ENCODE measurements around the gene FRK.
"Not testable (repeated sequence)": the region's sequence is repeated elsewhere in the genome, so short reads cannot be mapped to it uniquely, and the experiment has no call there.

The FRK gene

DNA sequence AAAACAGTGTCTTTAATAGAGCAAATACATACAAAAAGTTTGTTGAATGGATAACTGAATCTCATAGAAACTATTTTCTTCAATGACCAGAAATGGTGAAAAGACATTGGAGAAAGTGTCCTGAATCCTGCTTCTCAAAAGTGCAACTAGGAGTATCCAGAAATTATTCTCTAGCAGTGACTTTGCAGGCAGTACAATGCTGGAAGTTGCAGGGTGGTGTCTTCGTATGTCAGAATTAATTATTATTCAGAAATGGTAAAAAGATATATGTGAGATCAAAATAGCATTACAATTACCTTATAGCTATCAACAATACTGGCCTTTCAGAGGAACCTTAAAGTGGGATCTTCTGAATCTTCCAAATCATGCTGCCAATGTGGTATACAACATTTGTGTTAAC, 10.0 kb downstream of the FRK start:
- H3K4me3 ChIP-seq (ENCODE audit: low read length) = no peak overlapping the region
- H3K9me3 ChIP-seq (ENCODE audit: control insufficient read depth, low read depth, low read length) = no peaks in the 10 kb centered on the region
- no peaks in the 10 kb centered on the region for H3K36me3 ChIP-seq (ENCODE audit: control insufficient read depth, low read depth, low read length)
- H3K4me1 ChIP-seq (ENCODE audit: control insufficient read depth, low read depth, low read length) = no peaks in the 10 kb centered on the region
- H3K9ac ChIP-seq (ENCODE audit: low read length) = no peak overlapping the region
- no peaks in the 10 kb centered on the region for H3K27me3 ChIP-seq (ENCODE audit: control insufficient read depth, insufficient read depth, low read length)
- H3K27ac ChIP-seq (ENCODE audit: low read length) = no peak overlapping the region

DNA sequence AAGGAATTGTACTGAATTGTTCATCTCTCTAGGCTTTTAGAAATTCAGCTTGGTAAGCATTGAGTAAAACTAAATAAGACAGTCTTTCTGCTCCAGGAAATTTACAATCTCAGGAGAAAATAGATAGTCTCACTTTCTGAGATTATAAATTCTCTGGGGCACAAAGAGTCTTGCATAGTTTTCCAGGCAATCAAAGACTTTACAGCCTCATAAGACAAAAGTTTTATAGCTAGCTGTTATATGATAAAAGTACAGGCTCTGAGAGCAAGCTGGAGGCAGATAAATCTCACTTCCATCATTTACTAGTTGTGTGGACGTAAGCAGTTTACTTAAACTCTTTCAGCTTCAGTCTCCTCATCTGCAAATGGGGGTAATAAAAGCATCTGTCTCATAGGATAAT, 11.4 kb downstream of the FRK start:
- no peaks in the 10 kb centered on the region for H3K27me3 ChIP-seq (ENCODE audit: control insufficient read depth, insufficient read depth, low read length)
- H3K4me3 ChIP-seq (ENCODE audit: low read length) = no peak overlapping the region
- H3K9me3 ChIP-seq (ENCODE audit: control insufficient read depth, low read depth, low read length) = no peaks in the 10 kb centered on the region
- no peaks in the 10 kb centered on the region for H3K4me1 ChIP-seq (ENCODE audit: control insufficient read depth, low read depth, low read length)
- H3K9ac ChIP-seq (ENCODE audit: low read length) = no peak overlapping the region
- no peaks in the 10 kb centered on the region for H3K36me3 ChIP-seq (ENCODE audit: control insufficient read depth, low read depth, low read length)
- no peak overlapping the region for H3K27ac ChIP-seq (ENCODE audit: low read length)

DNA sequence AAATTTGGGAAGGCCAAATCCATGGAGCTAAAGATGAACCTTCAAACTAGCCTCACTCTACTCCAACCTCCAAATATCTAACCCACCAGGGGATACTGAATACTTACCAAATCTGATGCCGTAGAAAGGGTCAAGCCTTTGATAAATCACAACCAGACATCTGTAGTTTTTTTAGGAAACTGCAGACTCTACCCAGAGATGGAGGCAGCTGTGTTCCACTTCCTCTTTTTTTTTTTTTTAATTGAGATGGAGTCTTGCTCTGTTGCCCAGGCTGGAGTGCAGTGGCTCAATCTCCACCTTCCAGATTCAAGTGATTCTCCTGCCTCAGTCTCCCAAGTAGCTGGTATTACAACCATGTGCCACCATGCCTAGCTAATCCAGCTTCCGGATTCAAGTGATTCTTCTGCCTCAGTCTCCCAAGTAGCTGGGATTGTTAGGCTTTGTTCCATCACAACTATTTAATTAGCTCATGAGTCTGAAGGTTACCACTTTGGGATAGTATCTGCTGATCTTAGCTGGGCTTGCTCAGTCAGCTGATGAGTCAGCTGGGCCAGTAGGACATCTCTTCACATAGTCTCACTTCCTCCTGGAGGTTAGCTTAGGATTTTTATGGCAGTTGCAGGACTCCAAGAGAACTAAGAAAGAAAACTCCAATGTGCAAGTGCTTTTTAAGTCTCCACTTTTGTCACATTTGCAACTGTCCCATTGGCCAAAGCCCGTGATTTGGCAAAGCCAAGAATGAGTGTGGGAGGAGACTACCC, 13.3 kb downstream of the FRK start:
- Histone ChIP-seq H3K9me3 (ENCODE audit: control insufficient read depth, low read depth, low read length) (no peaks in the 10 kb centered on the region), H3K27ac (ENCODE audit: low read length) (no peak overlapping the region), H3K4me1 (ENCODE audit: control insufficient read depth, low read depth, low read length) (no peaks in the 10 kb centered on the region), H3K4me3 (ENCODE audit: low read length) (no peak overlapping the region), H3K27me3 (ENCODE audit: control insufficient read depth, insufficient read depth, low read length) (no peaks in the 10 kb centered on the region), H3K9ac (ENCODE audit: low read length) (no peak overlapping the region), H3K36me3 (ENCODE audit: control insufficient read depth, low read depth, low read length) (no peaks in the 10 kb centered on the region)

DNA sequence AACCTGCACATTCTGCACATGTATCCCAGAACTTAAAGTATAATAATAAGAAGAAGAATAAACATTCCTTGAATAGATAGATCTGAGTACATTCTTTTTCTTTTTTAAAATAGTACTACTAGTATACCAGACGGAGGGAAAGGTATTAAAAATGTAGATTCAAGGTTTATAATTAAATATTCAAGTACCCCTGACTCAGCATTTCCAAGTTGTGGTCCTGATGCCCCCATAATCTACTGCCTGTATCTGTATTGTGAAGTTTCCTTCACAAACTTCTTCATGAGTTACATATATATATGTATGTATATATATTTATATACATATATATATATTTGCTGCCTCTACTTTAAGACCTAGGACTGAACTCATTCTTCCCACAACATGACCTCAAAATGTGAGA, 14.0 kb downstream of the FRK start:
- H3K9ac ChIP-seq (ENCODE audit: low read length) = no peak overlapping the region
- H3K27me3 ChIP-seq (ENCODE audit: control insufficient read depth, insufficient read depth, low read length) = no peaks in the 10 kb centered on the region
- H3K9me3 ChIP-seq (ENCODE audit: control insufficient read depth, low read depth, low read length) = no peaks in the 10 kb centered on the region
- no peak overlapping the region for H3K27ac ChIP-seq (ENCODE audit: low read length)
- no peak overlapping the region for H3K4me3 ChIP-seq (ENCODE audit: low read length)
- H3K36me3 ChIP-seq (ENCODE audit: control insufficient read depth, low read depth, low read length) = no peaks in the 10 kb centered on the region
- peaks cover 2% of the 10 kb centered on the region for H3K4me1 ChIP-seq (ENCODE audit: control insufficient read depth, low read depth, low read length)

DNA sequence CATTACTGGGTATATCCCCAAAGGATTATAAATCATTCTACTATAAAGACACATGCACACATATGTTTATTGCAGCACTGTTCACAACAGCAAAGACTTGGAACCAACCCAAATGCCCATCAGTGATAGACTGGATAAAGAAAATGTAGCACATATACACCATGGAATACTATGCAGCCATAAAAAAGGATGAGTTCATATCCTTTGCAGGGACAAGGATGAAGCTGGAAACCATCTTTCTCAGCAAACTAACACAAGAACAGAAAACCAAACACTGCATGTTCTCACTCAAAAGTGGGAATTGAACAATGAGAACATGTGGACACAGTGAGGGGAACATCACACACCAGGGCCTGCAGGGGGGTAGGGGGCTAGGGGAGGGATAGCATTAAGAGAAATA, 14.4 kb downstream of the FRK start:
- H3K27me3 ChIP-seq (ENCODE audit: control insufficient read depth, insufficient read depth, low read length); H3K27ac ChIP-seq (ENCODE audit: low read length); H3K9ac ChIP-seq (ENCODE audit: low read length); H3K4me1 ChIP-seq (ENCODE audit: control insufficient read depth, low read depth, low read length); H3K36me3 ChIP-seq (ENCODE audit: control insufficient read depth, low read depth, low read length); H3K4me3 ChIP-seq (ENCODE audit: low read length); H3K9me3 ChIP-seq (ENCODE audit: control insufficient read depth, low read depth, low read length): not testable (repeated sequence)

DNA sequence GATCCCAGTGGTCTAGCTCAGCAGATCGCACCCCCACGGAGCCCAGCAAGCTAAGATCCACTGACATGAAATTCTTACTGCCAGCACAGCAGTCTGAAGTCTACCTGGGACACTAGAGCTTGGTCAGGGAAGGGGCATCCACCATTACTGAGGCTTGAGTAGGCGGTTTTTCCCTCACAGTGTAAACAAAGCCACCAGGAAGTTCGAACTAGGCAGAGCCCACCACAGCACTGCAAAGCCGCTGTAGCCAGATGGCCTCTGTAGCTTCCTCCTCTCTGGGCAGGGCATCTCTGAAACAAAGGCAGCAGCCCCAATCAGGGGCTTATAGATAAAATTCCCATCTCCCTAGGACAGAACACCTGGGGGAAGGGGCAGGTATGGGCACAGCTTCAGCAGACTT, 18.8 kb downstream of the FRK start:
- Histone ChIP-seq H3K9ac (ENCODE audit: low read length) (no peak overlapping the region), H3K4me1 (ENCODE audit: control insufficient read depth, low read depth, low read length) (peaks cover 3% of the 10 kb centered on the region), H3K27ac (ENCODE audit: low read length) (no peak overlapping the region), H3K9me3 (ENCODE audit: control insufficient read depth, low read depth, low read length) (no peaks in the 10 kb centered on the region), H3K27me3 (ENCODE audit: control insufficient read depth, insufficient read depth, low read length) (no peaks in the 10 kb centered on the region), H3K36me3 (ENCODE audit: control insufficient read depth, low read depth, low read length) (no peaks in the 10 kb centered on the region), H3K4me3 (ENCODE audit: low read length) (no peak overlapping the region)

DNA sequence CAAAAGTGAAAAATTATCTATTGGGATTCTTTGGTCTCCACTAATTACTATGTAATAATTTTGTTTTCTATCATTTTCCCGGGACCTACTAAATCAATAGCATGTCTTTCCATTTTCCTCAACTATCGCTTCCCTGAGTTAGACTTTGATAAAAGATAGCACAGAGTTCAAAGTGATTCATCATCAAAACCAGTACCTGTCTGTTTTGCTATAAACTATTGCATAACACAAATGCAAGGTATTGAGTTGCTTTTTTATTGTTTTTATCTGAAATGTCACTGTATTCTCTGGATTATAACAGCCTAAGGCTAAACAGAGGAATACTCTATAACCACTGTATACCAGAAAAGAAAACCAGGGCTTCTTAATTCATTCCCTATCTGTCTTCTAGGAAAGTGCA, 19.7 kb downstream of the FRK start:
- Histone ChIP-seq H3K36me3 (ENCODE audit: control insufficient read depth, low read depth, low read length) (no peaks in the 10 kb centered on the region), H3K9ac (ENCODE audit: low read length) (no peak overlapping the region), H3K27me3 (ENCODE audit: control insufficient read depth, insufficient read depth, low read length) (no peaks in the 10 kb centered on the region), H3K27ac (ENCODE audit: low read length) (no peak overlapping the region), H3K9me3 (ENCODE audit: control insufficient read depth, low read depth, low read length) (no peaks in the 10 kb centered on the region), H3K4me3 (ENCODE audit: low read length) (no peak overlapping the region), H3K4me1 (ENCODE audit: control insufficient read depth, low read depth, low read length) (peaks cover 3% of the 10 kb centered on the region)

DNA sequence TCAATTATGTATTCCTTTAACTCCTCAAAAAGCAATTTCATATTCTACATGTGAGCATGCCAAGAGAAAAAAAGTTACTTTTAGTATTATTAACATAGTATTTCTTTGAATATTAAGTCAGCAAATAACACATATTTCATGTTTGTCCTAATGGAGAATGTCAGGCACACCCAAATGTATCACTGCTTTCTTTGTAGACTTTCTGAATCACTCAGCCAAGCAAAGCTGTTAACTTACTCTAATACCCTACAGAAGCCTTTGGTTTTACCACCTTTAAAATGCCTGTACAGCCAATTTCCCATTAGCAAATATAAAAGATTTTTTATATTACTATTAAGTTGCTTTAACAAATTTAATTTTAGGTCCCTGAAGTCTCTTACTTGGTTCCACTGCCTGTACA, 23.8 kb downstream of the FRK start:
- Histone ChIP-seq H3K36me3 (ENCODE audit: control insufficient read depth, low read depth, low read length) (no peaks in the 10 kb centered on the region), H3K9me3 (ENCODE audit: control insufficient read depth, low read depth, low read length) (no peaks in the 10 kb centered on the region), H3K27ac (ENCODE audit: low read length) (no peak overlapping the region), H3K4me1 (ENCODE audit: control insufficient read depth, low read depth, low read length) (peaks cover 7% of the 10 kb centered on the region), H3K27me3 (ENCODE audit: control insufficient read depth, insufficient read depth, low read length) (no peaks in the 10 kb centered on the region), H3K4me3 (ENCODE audit: low read length) (no peak overlapping the region), H3K9ac (ENCODE audit: low read length) (no peak overlapping the region)

DNA sequence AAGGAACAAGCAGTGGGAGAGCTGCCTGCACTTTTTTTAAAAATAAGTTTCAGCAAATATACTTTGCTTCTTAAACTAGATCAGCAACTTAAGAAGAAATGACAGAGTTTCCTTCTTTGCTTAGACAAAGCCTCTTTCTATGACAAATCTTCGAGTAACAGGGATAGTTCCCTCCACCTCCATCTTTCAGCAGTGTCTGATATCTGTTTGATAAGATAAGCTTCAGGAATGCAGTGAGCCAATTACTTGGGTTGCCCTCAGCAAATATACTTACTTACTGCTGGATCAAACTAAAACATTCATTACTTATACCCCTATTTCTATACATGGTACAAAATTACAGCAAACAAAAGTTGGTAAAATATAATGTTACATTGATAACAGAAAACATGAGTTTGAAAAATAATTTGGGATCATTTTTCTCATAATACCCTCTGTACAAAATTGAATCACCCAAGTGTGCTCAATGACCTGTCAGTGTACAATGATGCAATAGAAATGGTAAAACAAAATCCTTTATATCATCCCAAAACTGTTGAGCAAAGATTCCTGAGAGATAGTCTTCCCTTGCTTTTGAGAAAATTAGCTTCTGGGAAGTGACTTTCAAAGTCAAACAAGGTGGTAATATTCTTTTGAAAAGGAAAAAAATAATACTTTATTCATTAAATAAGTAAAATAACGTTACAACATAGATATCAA, 24.5 kb downstream of the FRK start:
- Histone ChIP-seq H3K27ac (ENCODE audit: low read length) (no peak overlapping the region), H3K27me3 (ENCODE audit: control insufficient read depth, insufficient read depth, low read length) (no peaks in the 10 kb centered on the region), H3K36me3 (ENCODE audit: control insufficient read depth, low read depth, low read length) (no peaks in the 10 kb centered on the region), H3K4me3 (ENCODE audit: low read length) (no peak overlapping the region), H3K4me1 (ENCODE audit: control insufficient read depth, low read depth, low read length) (peaks cover 5% of the 10 kb centered on the region), H3K9ac (ENCODE audit: low read length) (no peak overlapping the region), H3K9me3 (ENCODE audit: control insufficient read depth, low read depth, low read length) (no peaks in the 10 kb centered on the region)

DNA sequence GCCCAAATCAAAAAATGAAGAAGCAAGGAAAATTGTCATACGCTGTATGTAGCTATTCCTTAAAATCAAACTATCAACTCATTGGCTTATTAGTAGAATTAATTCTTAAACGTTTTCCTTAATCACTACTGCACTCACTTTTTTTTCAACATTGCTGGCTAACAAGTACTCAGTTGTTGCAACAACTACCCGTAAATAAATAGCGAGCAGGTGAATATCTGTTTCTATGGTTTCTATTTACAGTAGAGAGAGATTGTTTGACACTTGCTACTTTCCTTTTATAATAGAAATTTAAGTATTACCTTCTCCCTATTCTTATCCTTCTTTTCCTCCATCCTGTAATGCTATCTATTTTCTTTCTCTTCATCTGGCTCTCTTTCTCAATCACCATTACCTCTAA, 25.1 kb downstream of the FRK start:
- Histone ChIP-seq H3K27ac (ENCODE audit: low read length) (no peak overlapping the region), H3K27me3 (ENCODE audit: control insufficient read depth, insufficient read depth, low read length) (no peaks in the 10 kb centered on the region), H3K9me3 (ENCODE audit: control insufficient read depth, low read depth, low read length) (no peaks in the 10 kb centered on the region), H3K4me3 (ENCODE audit: low read length) (no peak overlapping the region), H3K36me3 (ENCODE audit: control insufficient read depth, low read depth, low read length) (no peaks in the 10 kb centered on the region), H3K9ac (ENCODE audit: low read length) (no peak overlapping the region), H3K4me1 (ENCODE audit: control insufficient read depth, low read depth, low read length) (peaks cover 5% of the 10 kb centered on the region)

DNA sequence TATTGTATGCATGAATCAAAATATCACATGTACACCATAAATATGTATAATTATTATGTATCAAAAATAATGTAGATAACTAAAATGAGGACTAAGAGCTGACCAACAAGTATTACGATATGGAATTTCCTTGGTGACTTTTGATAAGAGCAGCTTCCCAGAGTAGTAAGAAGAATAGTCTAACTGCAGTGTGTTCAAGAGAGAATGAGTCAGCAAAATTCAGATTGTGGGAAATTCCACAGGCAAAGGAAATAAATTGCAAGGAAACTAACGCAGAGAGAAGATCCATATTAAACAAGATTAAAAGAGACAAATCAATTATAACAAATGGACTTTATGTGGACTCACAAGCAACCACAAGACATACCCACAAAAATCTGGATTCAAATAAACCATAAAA, 26.4 kb downstream of the FRK start:
- Histone ChIP-seq H3K27ac (ENCODE audit: low read length) (no peak overlapping the region), H3K36me3 (ENCODE audit: control insufficient read depth, low read depth, low read length) (no peaks in the 10 kb centered on the region), H3K4me1 (ENCODE audit: control insufficient read depth, low read depth, low read length) (peaks cover 5% of the 10 kb centered on the region), H3K9me3 (ENCODE audit: control insufficient read depth, low read depth, low read length) (no peaks in the 10 kb centered on the region), H3K27me3 (ENCODE audit: control insufficient read depth, insufficient read depth, low read length) (no peaks in the 10 kb centered on the region), H3K9ac (ENCODE audit: low read length) (no peak overlapping the region), H3K4me3 (ENCODE audit: low read length) (no peak overlapping the region)

DNA sequence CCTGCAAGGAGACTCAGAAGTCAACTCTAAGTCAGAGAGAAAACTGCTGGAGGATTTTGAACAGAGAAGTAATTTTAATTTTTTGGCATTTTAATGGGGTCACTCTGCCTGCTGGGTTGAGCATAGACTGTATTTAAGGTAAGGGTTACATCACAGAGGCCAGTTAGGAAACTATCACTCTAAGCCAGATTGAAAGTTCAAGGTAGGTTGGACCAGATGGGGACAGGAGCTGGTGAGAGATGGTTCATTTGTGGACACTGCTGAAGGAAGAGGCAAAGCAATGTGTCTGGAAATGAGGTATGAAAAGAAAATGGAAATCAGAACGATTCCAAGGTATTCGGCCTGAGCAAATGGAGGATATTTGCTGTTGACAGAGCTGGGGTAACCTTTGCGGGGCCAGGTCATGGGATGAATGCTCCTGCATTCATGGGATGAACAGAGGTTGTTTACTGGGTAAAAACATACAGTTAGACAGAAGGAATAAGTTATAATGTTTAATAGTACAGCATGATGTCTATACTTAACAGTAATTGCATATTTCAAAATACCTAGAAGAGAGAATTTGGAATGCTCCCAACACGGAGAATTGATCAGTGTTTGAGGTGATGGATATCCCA, 26.9 kb downstream of the FRK start:
- peaks cover 5% of the 10 kb centered on the region for H3K4me1 ChIP-seq (ENCODE audit: control insufficient read depth, low read depth, low read length)
- no peaks in the 10 kb centered on the region for H3K27me3 ChIP-seq (ENCODE audit: control insufficient read depth, insufficient read depth, low read length)
- H3K9me3 ChIP-seq (ENCODE audit: control insufficient read depth, low read depth, low read length) = no peaks in the 10 kb centered on the region
- H3K27ac ChIP-seq (ENCODE audit: low read length) = no peak overlapping the region
- no peaks in the 10 kb centered on the region for H3K36me3 ChIP-seq (ENCODE audit: control insufficient read depth, low read depth, low read length)
- H3K9ac ChIP-seq (ENCODE audit: low read length) = no peak overlapping the region
- no peak overlapping the region for H3K4me3 ChIP-seq (ENCODE audit: low read length)

Data from iPS-18a (cell line).